Right atrium auricular region (tissue), 2 donors: Measurements from ENCODE around the gene IPO8. TPM values are rescaled to one million over a fixed set of nuclear protein-coding genes. Genes with fewer than 3 reads are reported as not detected.

Experiments used
- DNase-seq: peaks from one replicate; pipeline ENCODE4 v3.0.0-alpha.2; 2019; ENCODE audit warnings: low spot score
- H3K27ac ChIP-seq, 2 donors: fragments of 200-600 bp; sonication (generic); 1 replicate in 1 of 2; 2 replicates in 1 of 2; pipeline ENCODE4 v1.5.1; 2016 to 2019
- H3K27me3 ChIP-seq, 2 donors: fragments of 200-600 bp; sonication (generic); one replicate each; pipeline versions ENCODE4 v1.5.1 to v1.6.0; 2017 to 2019
- H3K36me3 ChIP-seq: fragments of 200-600 bp; sonication (generic); one replicate; pipeline ENCODE4 v1.5.1; 2016
- H3K4me1 ChIP-seq, 2 donors: fragments of 200-600 bp; sonication (generic); one replicate each; pipeline versions ENCODE4 v1.5.1 to v1.6.0; 2017 to 2019
- H3K4me3 ChIP-seq, 2 donors: fragments of 200-600 bp; sonication (generic); 1 replicate in 1 of 2; 2 replicates in 1 of 2; pipeline ENCODE4 v1.5.1; 2017 to 2019; ENCODE audit warnings: mild to moderate bottlenecking in 1 of 2, moderate library complexity in 1 of 2
- H3K9me3 ChIP-seq, 2 donors: fragments of 200-600 bp; sonication (generic); one replicate each; pipeline ENCODE4 v1.5.1; 2019
- CTCF ChIP-seq, 2 donors: fragments of 200-600 bp; sonication (generic); IDR thresholded peaks; one replicate each; pipeline ENCODE4 v1.5.1; 2019; ENCODE audit warnings: antibody characterized with exemption in 2 of 2
- total RNA-seq, 2 donors: library from RNA; depleted of rRNA; stranded (reverse); fragments of >200 nt; gene quantifications; one replicate each; pipeline ENCODE4 v1.1.0, GENCODE V29; 2016

IPO8 gene
- total RNA-seq, 2 donors from 2014 or later: 18.0 to 23.3 TPM

- no peak overlapping the region for H3K27ac ChIP-seq
- no peaks in the 10 kb centered on the region for H3K27me3 ChIP-seq
- no peak overlapping the region for H3K4me3 ChIP-seq
- H3K9me3 ChIP-seq: no peaks in the 10 kb centered on the region
- peaks cover 0 to 7% of the 10 kb centered on the region in 2 donors for H3K4me1 ChIP-seq
- TF ChIP-seq CTCF (IDR thresholded peaks at IDR 0.05): no peak
- no peak for DNase-seq
- H3K36me3 ChIP-seq: peaks cover 63% of the 10 kb centered on the region
These were observed 16.4 kb downstream of the IPO8 start for GRCh38 chr12:30679241-30679640.

GRCh38 chr12:30678221-30678620, 17.4 kb downstream of the IPO8 start:
- Histone ChIP-seq H3K27me3 (no peaks in the 10 kb centered on the region), H3K27ac (no peak overlapping the region), H3K9me3 (no peaks in the 10 kb centered on the region), H3K4me1 (peaks cover 0 to 1% of the 10 kb centered on the region in 2 donors), H3K4me3 (no peak overlapping the region), H3K36me3 (peaks cover 72% of the 10 kb centered on the region)
- no peak for DNase-seq
- no peak for TF ChIP-seq CTCF (IDR thresholded peaks at IDR 0.05)

- Histone ChIP-seq H3K4me3 (no peak overlapping the region), H3K9me3 (no peaks in the 10 kb centered on the region), H3K36me3 (peaks cover 26% of the 10 kb centered on the region), H3K27ac (no peak overlapping the region), H3K4me1 (no peaks in the 10 kb centered on the region), H3K27me3 (no peaks in the 10 kb centered on the region)
- no peak for TF ChIP-seq CTCF (IDR thresholded peaks at IDR 0.05)
- no peak for DNase-seq
These were observed 34.5 kb downstream of the IPO8 start for GRCh38 chr12:30661210-30661609.

GRCh38 chr12:30652034-30652696, 43.5 kb downstream of the IPO8 start:
- Histone ChIP-seq H3K27me3 (no peaks in the 10 kb centered on the region), H3K4me1 (no peaks in the 10 kb centered on the region), H3K27ac (no peak overlapping the region), H3K4me3 (no peak overlapping the region), H3K36me3 (peaks cover 27% of the 10 kb centered on the region), H3K9me3 (no peaks in the 10 kb centered on the region)
- DNase-seq: no peak
- TF ChIP-seq CTCF (IDR thresholded peaks at IDR 0.05): no peak

- H3K4me1 ChIP-seq: no peaks in the 10 kb centered on the region
- DNase-seq: no peak
- no peak overlapping the region for H3K4me3 ChIP-seq
- no peaks in the 10 kb centered on the region for H3K27me3 ChIP-seq
- H3K27ac ChIP-seq: no peak overlapping the region
- TF ChIP-seq CTCF (IDR thresholded peaks at IDR 0.05): no peak
- H3K36me3 ChIP-seq: peaks cover 5% of the 10 kb centered on the region
- H3K9me3 ChIP-seq: no peaks in the 10 kb centered on the region
These were observed 48.8 kb downstream of the IPO8 start for GRCh38 chr12:30646821-30647220.

GRCh38 chr12:30643366-30643765, 52.3 kb downstream of the IPO8 start:
- no peak for TF ChIP-seq CTCF (IDR thresholded peaks at IDR 0.05)
- H3K36me3 ChIP-seq: no peaks in the 10 kb centered on the region
- H3K4me1 ChIP-seq: no peaks in the 10 kb centered on the region
- H3K4me3 ChIP-seq: no peak overlapping the region
- H3K9me3 ChIP-seq: no peaks in the 10 kb centered on the region
- no peak for DNase-seq
- H3K27ac ChIP-seq: no peak overlapping the region
- no peaks in the 10 kb centered on the region for H3K27me3 ChIP-seq
